Peyer's patch (tissue), 4 donors: ENCODE data around the gene CAPZA2.

Source experiments
- CTCF ChIP-seq, 6 experiments: fragments of 450-650 bp in 4 of 6; fragments of 200-600 bp in 2 of 6; sonication (generic) in 1 of 6; IDR thresholded peaks; one replicate each; pipeline ENCODE4 v1.5.1; 2017 to 2019; ENCODE audit warnings: antibody characterized with exemption in 6 of 6, mild to moderate bottlenecking in 3 of 6, moderate library complexity in 1 of 6
- POLR2A ChIP-seq, 2 donors: fragments of 450-650 bp; IDR thresholded peaks; one replicate each; pipeline ENCODE4 v1.5.1; 2017; ENCODE audit warnings: antibody characterized with exemption in 2 of 2, mild to moderate bottlenecking in 2 of 2, moderate library complexity in 2 of 2

GRCh38 chr7:116912269-116912909, 50.0 kb downstream of the CAPZA2 start:
- TF ChIP-seq CTCF (IDR thresholded peaks at IDR 0.05) = no peak
- no peak for TF ChIP-seq POLR2A (IDR thresholded peaks at IDR 0.05)
